HL-60 (cell line): Measurements from ENCODE around the gene COL24A1.

Experiments used
- CTCF ChIP-seq: IDR thresholded peaks from one replicate; pipeline ENCODE4 v1.5.1; 2011; ENCODE audit warnings: low read length, control low read depth, inconsistent platforms; ENCODE audit not compliant: insufficient read depth
- GABPA ChIP-seq: IDR thresholded peaks from 2 replicates; pipeline ENCODE4 v1.6.1; 2012; ENCODE audit warnings: low read depth
- POLR2AphosphoS5 ChIP-seq: IDR thresholded peaks from 2 replicates; pipeline ENCODE4 v1.6.1; 2012; ENCODE audit warnings: low read depth

- TF ChIP-seq CTCF (no peak), POLR2AphosphoS5 (no peak), GABPA (no peak)
Measured at GRCh38 chr1:86067626-86068025, 88.9 kb downstream of the COL24A1 start.
